ENCODE measurements around the gene MIS18BP1.

DNA sequence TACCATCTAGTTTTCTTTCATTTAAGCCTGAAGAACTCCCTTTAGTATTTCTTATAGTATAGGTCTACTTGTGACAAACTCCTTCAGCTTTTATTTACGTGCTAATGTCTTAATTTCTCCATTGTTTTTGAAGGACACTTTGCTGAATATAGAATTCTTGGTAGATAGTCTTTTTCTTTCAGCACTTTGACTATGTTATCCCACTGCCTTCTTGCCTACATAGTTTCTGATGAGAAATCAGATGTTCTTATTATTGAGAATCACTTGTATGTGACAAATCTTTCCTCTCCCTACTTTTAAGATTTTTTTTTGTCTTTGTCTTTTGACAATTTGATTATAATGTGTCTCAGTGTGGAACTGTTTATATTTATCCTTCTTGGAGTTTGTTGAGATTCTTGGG is 5.1 kb upstream of the MIS18BP1 start:
- TF ChIP-seq, protein P1, sequence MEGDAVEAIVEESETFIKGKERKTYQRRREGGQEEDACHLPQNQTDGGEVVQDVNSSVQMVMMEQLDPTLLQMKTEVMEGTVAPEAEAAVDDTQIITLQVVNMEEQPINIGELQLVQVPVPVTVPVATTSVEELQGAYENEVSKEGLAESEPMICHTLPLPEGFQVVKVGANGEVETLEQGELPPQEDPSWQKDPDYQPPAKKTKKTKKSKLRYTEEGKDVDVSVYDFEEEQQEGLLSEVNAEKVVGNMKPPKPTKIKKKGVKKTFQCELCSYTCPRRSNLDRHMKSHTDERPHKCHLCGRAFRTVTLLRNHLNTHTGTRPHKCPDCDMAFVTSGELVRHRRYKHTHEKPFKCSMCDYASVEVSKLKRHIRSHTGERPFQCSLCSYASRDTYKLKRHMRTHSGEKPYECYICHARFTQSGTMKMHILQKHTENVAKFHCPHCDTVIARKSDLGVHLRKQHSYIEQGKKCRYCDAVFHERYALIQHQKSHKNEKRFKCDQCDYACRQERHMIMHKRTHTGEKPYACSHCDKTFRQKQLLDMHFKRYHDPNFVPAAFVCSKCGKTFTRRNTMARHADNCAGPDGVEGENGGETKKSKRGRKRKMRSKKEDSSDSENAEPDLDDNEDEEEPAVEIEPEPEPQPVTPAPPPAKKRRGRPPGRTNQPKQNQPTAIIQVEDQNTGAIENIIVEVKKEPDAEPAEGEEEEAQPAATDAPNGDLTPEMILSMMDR (IDR thresholded peaks at IDR 0.05; ENCODE audit: low read depth, low read length) = no peak
- TF ChIP-seq EZH2phosphoT487 (IDR thresholded peaks at IDR 0.05; ENCODE audit: low read depth) = no peak
